GM18909 (cell line): ENCODE measurements around the gene CDC42BPB.
A peak's percentile ranks its signal among the peaks of the same experiment; 100 is the strongest.

Source experiments
- ATAC-seq: cut with Tn5 transposase; IDR thresholded peaks from one replicate; pipeline ENCODE4 v1.9.1; 2021; ENCODE audit warnings: mild to moderate bottlenecking; ENCODE audit not compliant: unreplicated experiment, poor library complexity

Gene CDC42BPB

DNA sequence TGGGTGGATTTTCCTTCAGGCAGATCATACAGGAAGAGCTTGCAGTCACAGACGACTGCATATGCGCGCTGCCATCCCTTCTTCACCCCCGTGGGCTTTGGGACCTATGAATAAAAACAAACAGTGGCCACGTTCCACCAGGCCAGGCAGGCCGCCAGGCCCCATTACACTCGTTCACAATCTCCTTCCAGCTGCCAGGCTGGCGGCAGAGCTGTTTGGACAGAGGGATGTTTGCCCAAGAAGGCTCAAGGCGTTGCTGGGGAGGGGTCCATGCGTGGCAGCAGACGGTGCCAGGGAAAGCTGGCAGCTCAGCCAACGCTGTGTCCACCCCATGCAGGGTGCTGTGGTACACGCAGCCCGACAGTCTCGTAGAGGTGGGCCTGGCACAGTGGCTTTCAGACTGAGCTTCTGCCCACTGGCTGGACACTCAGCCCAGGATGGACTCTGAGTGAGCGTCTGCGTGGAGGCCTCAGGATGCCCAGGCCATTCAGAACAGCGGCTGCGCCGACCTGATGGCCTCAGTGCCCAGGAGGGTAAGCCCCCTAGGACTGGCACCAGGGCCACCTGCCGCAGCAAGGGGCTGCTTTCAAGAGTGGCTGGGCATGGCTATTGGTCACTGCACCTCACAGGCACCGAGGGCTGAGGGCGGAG lies 107.4 kb downstream of the CDC42BPB start:
- no peak for ATAC-seq

GRCh38 chr14:102949062-102949800 lies 108.1 kb downstream of the CDC42BPB start:
- ATAC-seq: peak; percentile 65

- no peak for ATAC-seq
Observed at GRCh38 chr14:102948698-102949061, 108.7 kb downstream of the CDC42BPB start.

DNA sequence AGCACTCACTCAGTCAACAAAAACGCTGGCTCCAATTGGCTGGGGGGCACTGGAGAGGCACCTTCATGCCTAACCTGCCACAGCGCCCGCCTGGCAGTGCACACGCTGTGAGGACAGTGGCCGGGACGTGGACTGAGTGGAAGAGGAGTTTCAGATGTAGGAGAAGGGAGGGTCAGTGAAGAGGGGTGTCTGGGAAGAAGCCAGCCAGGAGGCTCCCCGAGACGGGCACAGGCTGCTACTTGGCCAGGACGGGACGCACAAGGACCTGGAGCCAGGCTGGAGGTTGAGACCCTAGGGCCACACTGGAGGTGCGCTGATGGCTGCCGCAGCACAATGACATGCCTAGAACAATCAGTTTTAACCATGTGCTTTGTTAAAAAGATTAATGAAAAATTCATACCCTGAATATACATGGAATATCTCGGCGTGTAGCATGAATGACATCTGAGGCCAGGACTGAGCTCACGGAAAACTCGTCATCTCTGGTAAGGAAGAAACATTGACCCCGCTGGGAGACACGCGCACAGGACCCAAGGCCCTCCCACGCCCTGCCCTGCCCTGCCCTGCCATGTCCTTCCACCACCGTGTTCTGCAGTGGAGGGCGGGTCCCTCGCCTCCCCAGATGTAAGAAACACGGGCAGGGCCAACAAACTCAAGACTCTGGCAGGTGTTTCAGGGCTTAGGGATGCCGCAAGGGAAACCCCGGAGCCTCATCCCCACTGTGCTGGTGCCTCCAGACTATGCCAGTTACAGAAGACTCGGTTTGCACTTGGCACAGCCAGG lies 109.8 kb downstream of the CDC42BPB start:
- ATAC-seq: no peak

- no peak for ATAC-seq
Observed at GRCh38 chr14:102945346-102946130, 111.8 kb downstream of the CDC42BPB start.

- no peak for ATAC-seq
Observed at GRCh38 chr14:102944448-102945330, 112.7 kb downstream of the CDC42BPB start.

DNA sequence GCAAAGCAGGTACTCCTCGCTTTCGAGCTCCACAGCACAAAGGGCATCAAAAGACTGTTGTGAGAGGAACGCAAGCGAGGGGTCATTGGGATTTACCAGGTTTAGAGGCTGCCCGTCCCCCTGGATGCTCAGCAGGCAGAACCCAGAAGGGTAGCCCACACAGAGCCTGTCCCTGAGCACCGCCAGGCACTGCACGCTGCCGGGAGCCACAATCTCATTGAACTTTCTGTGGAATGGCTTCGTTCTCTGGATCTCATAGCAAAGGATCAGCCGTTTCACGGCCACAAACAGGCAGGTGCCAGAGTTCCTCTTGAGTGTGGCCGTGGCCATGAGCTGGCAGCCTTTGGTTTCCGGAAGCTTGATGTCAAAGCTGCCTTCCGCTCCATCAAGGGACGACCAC lies 113.4 kb downstream of the CDC42BPB start:
- ATAC-seq: no peak

- no peak for ATAC-seq
Observed at GRCh38 chr14:102943454-102943853, 113.9 kb downstream of the CDC42BPB start.

DNA sequence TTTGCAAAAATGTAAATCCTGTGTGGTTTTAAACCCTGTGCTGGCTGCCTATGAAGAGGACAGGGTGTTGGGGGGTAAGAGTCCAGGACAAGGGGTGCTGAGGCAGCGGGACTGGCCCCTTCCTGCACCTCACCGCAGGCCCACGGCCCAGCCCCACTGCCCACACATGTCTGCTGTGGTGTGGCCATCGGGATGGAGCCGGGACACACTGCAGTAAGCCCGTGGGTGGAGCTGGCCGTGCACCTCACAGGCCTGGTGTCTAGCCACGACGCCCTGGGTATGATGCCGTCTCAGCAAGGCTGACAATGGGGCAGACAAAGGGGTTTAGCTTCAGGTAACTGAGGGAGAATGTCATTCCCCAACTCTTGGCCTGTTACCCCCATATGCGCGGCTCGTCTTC lies 115.3 kb downstream of the CDC42BPB start:
- no peak for ATAC-seq

- no peak for ATAC-seq
Observed at GRCh38 chr14:102941419-102942011, 115.8 kb downstream of the CDC42BPB start.

GRCh38 chr14:102940729-102941362 lies 116.5 kb downstream of the CDC42BPB start:
- no peak for ATAC-seq

DNA sequence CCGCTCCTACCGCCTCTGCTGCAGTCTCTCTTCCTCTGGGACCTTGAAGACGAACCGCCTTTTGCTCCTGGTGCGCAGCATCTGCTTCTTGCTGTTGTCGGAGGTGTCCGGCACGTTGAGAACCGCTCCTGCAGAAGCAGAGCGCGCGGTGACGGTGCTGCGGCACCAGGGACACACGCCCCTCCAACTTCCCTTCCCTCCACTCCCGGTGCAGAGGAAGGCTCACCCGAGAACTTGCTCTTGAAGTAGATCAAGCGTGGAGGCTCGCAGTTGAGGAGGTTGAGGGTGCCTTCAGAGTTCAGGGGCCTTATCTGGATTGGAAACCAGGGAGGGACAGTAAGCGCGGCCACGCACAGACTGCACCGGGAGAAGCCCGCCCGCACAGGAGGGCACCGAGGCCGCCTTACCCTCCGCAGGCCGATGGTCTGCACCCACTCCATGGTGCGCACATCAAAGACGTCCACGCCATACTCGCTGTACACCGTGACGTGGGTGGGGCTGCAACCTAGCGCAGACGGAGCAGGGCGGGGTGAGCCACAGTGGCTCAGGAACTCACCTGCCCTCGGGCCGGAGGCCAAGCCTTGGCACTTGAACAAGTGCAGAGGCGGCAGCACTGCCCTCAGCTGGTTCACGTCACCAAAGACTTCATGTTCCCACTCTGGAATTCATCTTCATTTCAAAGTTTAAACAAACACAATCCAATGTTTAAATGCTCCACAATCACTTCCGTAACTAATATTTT lies 117.4 kb downstream of the CDC42BPB start:
- ATAC-seq: no peak

DNA sequence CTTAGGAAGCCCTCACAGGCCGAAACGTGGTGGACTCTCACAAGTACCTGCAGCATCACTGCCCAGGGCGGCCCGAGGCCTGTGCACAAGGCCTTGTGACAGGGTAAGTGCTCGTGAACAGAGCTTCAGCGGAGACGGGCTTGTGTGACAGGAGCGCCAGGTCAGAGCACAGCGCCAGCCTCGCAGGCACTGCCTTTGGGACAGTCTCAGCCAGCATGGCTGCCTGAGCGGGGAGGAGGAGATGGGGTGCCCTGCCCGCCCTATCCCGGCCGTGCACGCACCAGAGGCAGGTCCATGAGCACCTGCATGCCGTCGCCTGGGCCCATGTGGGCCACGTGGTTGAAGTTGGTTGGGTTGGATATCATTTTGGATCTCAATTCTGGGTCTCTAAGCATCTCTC lies 118.0 kb downstream of the CDC42BPB start:
- no peak for ATAC-seq

DNA sequence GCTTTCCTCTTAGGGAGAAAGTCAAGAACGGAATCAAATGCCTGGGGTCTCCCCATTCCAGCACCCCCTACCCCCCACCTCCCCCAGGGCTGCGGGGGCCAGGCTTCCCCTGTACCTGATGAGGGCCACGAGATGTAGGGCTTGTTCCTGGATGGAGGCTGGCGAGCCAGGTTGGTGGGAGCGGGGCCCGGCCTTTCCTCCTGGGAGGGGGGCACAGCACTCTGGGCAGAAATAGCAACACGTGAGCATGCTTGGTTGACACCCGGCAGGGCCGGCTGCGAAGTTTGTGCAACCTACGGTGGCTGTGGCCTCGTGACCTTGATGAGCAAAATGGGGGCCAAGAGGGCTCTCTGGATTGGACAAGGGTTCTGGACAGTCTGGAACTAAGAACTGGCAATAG lies 119.2 kb downstream of the CDC42BPB start:
- ATAC-seq: no peak

DNA sequence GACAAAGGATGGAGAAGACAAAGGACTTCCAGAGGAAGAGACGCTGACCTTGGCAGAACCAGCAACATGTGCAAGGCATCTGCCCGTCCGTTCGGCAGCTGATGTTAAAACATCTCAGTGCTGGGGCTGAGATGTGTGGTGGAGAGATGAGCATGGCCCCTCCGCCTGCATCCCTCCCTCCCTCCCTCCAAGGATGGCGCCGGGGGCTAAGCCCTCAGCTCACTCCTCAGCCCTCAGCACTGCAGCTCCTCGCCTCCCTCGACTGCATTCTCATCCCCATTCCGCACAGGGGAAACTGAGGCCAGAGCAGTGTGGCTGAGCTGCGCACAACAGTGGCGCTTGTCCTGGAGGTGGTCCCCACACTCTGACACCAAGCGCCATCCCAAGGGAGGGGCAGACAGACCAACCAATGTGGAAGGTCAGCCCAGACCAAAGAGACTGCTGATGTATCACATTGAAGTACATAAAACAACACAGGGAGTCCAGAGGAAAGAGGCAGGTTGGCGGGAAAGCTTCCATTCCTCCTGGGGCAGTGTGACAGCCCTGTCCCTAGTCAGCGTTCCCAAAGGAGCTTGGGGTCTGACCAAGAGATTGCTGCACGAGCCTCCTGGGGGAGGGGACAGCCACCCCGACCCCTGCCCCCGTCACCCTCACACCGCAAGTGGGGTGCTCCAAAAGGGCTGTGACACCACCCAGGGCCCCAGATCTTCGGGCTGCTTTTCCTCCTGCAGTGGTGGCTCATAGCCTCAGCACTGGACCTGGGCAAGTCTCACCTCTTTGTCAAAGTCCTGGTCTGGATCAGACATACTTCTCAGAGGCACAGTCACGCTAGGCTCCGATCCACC lies 119.8 kb downstream of the CDC42BPB start:
- no peak for ATAC-seq

- no peak for ATAC-seq
Observed at GRCh38 chr14:102935756-102936155, 121.6 kb downstream of the CDC42BPB start.

- ATAC-seq: no peak
Observed at GRCh38 chr14:102933618-102934231, 123.6 kb downstream of the CDC42BPB start.
